Trophoblast cell (in vitro differentiated cells and primary cell): ENCODE data around the gene L3MBTL4.

Source experiments
- DNase-seq, 2 donors: peaks; one replicate each; pipeline ENCODE4 v3.0.0-alpha.2; 2016
- H2AFZ ChIP-seq: 2 replicates; pipeline ENCODE4 v1.6.1; 2013; ENCODE audit warnings: low read length, moderate library complexity, mild to moderate bottlenecking; ENCODE audit not compliant: insufficient read depth, poor library complexity
- H2AK5ac ChIP-seq: 2 replicates; pipeline ENCODE4 v1.6.1; 2013; ENCODE audit warnings: mild to moderate bottlenecking, low read length
- H2BK120ac ChIP-seq: 2 replicates; pipeline ENCODE4 v1.6.1; 2013; ENCODE audit warnings: low read length, mild to moderate bottlenecking, moderate library complexity; ENCODE audit not compliant: insufficient read depth, poor library complexity
- H2BK12ac ChIP-seq: 2 replicates; pipeline ENCODE4 v1.6.1; 2013; ENCODE audit warnings: mild to moderate bottlenecking, low read length, moderate library complexity
- H2BK5ac ChIP-seq: 2 replicates; pipeline ENCODE4 v1.6.1; 2013; ENCODE audit warnings: low read length, low read depth, moderate library complexity, mild to moderate bottlenecking; ENCODE audit not compliant: poor library complexity
- H3K14ac ChIP-seq: 2 replicates; pipeline ENCODE4 v1.6.1; 2013; ENCODE audit warnings: mild to moderate bottlenecking, low read length
- H3K18ac ChIP-seq: 2 replicates; pipeline ENCODE4 v1.6.1; 2013; ENCODE audit warnings: mild to moderate bottlenecking, low read length
- H3K23ac ChIP-seq: 2 replicates; pipeline ENCODE4 v1.6.1; 2013; ENCODE audit warnings: low read length
- H3K27ac ChIP-seq: 2 replicates; pipeline ENCODE4 v1.5.1; 2013; ENCODE audit warnings: low read depth, mild to moderate bottlenecking, inconsistent platforms, low read length, moderate library complexity
- H3K27me3 ChIP-seq: 2 replicates; pipeline ENCODE4 v1.6.1; 2013; ENCODE audit warnings: inconsistent platforms, mild to moderate bottlenecking, low read length, moderate library complexity; ENCODE audit not compliant: insufficient read depth
- H3K36me3 ChIP-seq, 2 experiments: 1 replicate in 1 of 2; 2 replicates in 1 of 2; pipeline ENCODE4 v1.6.1; 2013; ENCODE audit warnings: low read length in 2 of 2, mild to moderate bottlenecking in 2 of 2, moderate library complexity in 1 of 2; ENCODE audit not compliant: insufficient read depth in 2 of 2, control insufficient read depth in 1 of 2
- H3K4ac ChIP-seq: 2 replicates; pipeline ENCODE4 v1.6.1; 2013; ENCODE audit warnings: low read depth, mild to moderate bottlenecking, low read length, moderate library complexity
- H3K4me1 ChIP-seq, 2 experiments: 1 replicate in 1 of 2; 2 replicates in 1 of 2; pipeline ENCODE4 v1.6.1; 2013; ENCODE audit warnings: low read length in 2 of 2, mild to moderate bottlenecking in 2 of 2, moderate library complexity in 1 of 2; ENCODE audit not compliant: insufficient read depth in 2 of 2, control insufficient read depth in 1 of 2
- H3K4me2 ChIP-seq: 2 replicates; pipeline ENCODE4 v1.6.1; 2013; ENCODE audit warnings: inconsistent platforms, mild to moderate bottlenecking, low read length, moderate library complexity
- H3K4me3 ChIP-seq: 2 replicates; pipeline ENCODE4 v1.5.1; 2013; ENCODE audit warnings: mild to moderate bottlenecking, low read depth, low read length, inconsistent platforms
- H3K79me1 ChIP-seq: one replicate; pipeline ENCODE4 v1.6.1; 2013; ENCODE audit warnings: low read length
- H3K79me2 ChIP-seq: 2 replicates; pipeline ENCODE4 v1.6.1; 2013; ENCODE audit warnings: low read length, mild to moderate bottlenecking; ENCODE audit not compliant: control insufficient read depth, insufficient read depth, poor library complexity
- H3K9ac ChIP-seq: 2 replicates; pipeline ENCODE4 v1.6.1; 2013; ENCODE audit warnings: mild to moderate bottlenecking, low read length
- H3K9me3 ChIP-seq: 2 replicates; pipeline ENCODE4 v1.6.1; 2013; ENCODE audit warnings: low read depth, mild to moderate bottlenecking, control low read depth, inconsistent platforms, low read length; ENCODE audit not compliant: insufficient read depth
- H4K12ac ChIP-seq: 2 replicates; pipeline ENCODE4 v1.6.1; 2013; ENCODE audit warnings: low read depth, mild to moderate bottlenecking, low read length, moderate library complexity
- H4K8ac ChIP-seq: 2 replicates; pipeline ENCODE4 v1.6.1; 2013; ENCODE audit warnings: low read depth, mild to moderate bottlenecking, low read length, moderate library complexity
- H4K91ac ChIP-seq: one replicate; pipeline ENCODE4 v1.6.1; 2013; ENCODE audit warnings: low read depth, mild to moderate bottlenecking, low read length, moderate library complexity
- WGBS: extraction: QIAGEN DNeasy Blood & Tissue Kit; methylation state at CpG from one replicate; pipeline ENCODE4 v1.1.7; 2013; ENCODE audit warnings: missing lambda C conversion rate; ENCODE audit not compliant: insufficient read length, insufficient coverage; ENCODE audit errors: extremely low coverage; 5-methylcytosine and 5-hydroxymethylcytosine counted together

The L3MBTL4 gene

GRCh38 chr18:5972298-5972697, 442.4 kb downstream of the L3MBTL4 start:
- no peak overlapping the region for H3K23ac ChIP-seq
- no peak overlapping the region for H2BK12ac ChIP-seq
- no peak overlapping the region for H3K18ac ChIP-seq
- H3K4me3 ChIP-seq, result no peak overlapping the region
- H3K9ac ChIP-seq, result no peak overlapping the region
- no peaks in the 10 kb centered on the region for H3K79me2 ChIP-seq
- no peaks in the 10 kb centered on the region for H3K4me1 ChIP-seq
- no peaks in the 10 kb centered on the region for H3K27me3 ChIP-seq
- no peak overlapping the region for H2AK5ac ChIP-seq
- H4K8ac ChIP-seq, result no peak overlapping the region
- no peak overlapping the region for H4K91ac ChIP-seq
- H3K27ac ChIP-seq, result no peak overlapping the region
- no peak overlapping the region for H2BK120ac ChIP-seq
- H3K4ac ChIP-seq, result no peak overlapping the region
- H3K79me1 ChIP-seq, result no peaks in the 10 kb centered on the region
- no peak overlapping the region for H2AFZ ChIP-seq
- no peak overlapping the region for H3K14ac ChIP-seq
- peaks cover 1% of the 10 kb centered on the region for H3K9me3 ChIP-seq
- DNase-seq, result no peak
- no peaks in the 10 kb centered on the region for H3K36me3 ChIP-seq
- no CpG with 5 or more reads among the region's 7 CpGs for WGBS
- H4K12ac ChIP-seq, result no peak overlapping the region
- no peak overlapping the region for H3K4me2 ChIP-seq
- no peak overlapping the region for H2BK5ac ChIP-seq

GRCh38 chr18:5969989-5970403, 444.7 kb downstream of the L3MBTL4 start:
- no peak for DNase-seq
- no peak overlapping the region for H3K23ac ChIP-seq
- no peaks in the 10 kb centered on the region for H3K79me1 ChIP-seq
- no peak overlapping the region for H2AFZ ChIP-seq
- H3K4me1 ChIP-seq, result no peaks in the 10 kb centered on the region
- no peak overlapping the region for H3K4me3 ChIP-seq
- no peak overlapping the region for H3K4me2 ChIP-seq
- H3K18ac ChIP-seq, result no peak overlapping the region
- H3K27ac ChIP-seq, result no peak overlapping the region
- H2BK5ac ChIP-seq, result no peak overlapping the region
- no peak overlapping the region for H4K12ac ChIP-seq
- no CpG with 5 or more reads among the region's 3 CpGs for WGBS
- no peak overlapping the region for H4K8ac ChIP-seq
- H3K14ac ChIP-seq, result no peak overlapping the region
- H2AK5ac ChIP-seq, result no peak overlapping the region
- H3K4ac ChIP-seq, result no peak overlapping the region
- no peaks in the 10 kb centered on the region for H3K36me3 ChIP-seq
- H3K9me3 ChIP-seq, result no peaks in the 10 kb centered on the region
- H3K27me3 ChIP-seq, result no peaks in the 10 kb centered on the region
- no peaks in the 10 kb centered on the region for H3K79me2 ChIP-seq
- no peak overlapping the region for H2BK12ac ChIP-seq
- no peak overlapping the region for H2BK120ac ChIP-seq
- H4K91ac ChIP-seq, result no peak overlapping the region
- H3K9ac ChIP-seq, result no peak overlapping the region

GRCh38 chr18:5969355-5969988, 445.2 kb downstream of the L3MBTL4 start:
- Histone ChIP-seq H3K36me3 (no peaks in the 10 kb centered on the region), H3K14ac (no peak overlapping the region), H3K27ac (no peak overlapping the region), H3K4ac (no peak overlapping the region), H4K12ac (no peak overlapping the region), H2AK5ac (no peak overlapping the region), H3K79me2 (no peaks in the 10 kb centered on the region), H3K79me1 (no peaks in the 10 kb centered on the region), H2AFZ (no peak overlapping the region), H4K8ac (no peak overlapping the region), H3K4me2 (no peak overlapping the region), H3K23ac (no peak overlapping the region), H3K18ac (no peak overlapping the region), H2BK120ac (no peak overlapping the region), H2BK12ac (no peak overlapping the region), H3K9ac (no peak overlapping the region), H3K4me3 (no peak overlapping the region), H2BK5ac (no peak overlapping the region), H3K27me3 (no peaks in the 10 kb centered on the region), H4K91ac (no peak overlapping the region), H3K9me3 (no peaks in the 10 kb centered on the region), H3K4me1 (no peaks in the 10 kb centered on the region)
- WGBS, result no CpG with 5 or more reads among the region's 16 CpGs
- DNase-seq, result no peak

- Histone ChIP-seq H3K4me3 (no peak overlapping the region), H4K8ac (no peak overlapping the region), H3K36me3 (no peaks in the 10 kb centered on the region), H3K4me1 (no peaks in the 10 kb centered on the region), H2BK120ac (no peak overlapping the region), H3K79me2 (no peaks in the 10 kb centered on the region), H2BK12ac (no peak overlapping the region), H3K9ac (peak overlapping the region; percentile 34), H2AFZ (no peak overlapping the region), H4K12ac (no peak overlapping the region), H2BK5ac (no peak overlapping the region), H3K27ac (no peak overlapping the region), H3K9me3 (no peaks in the 10 kb centered on the region), H3K4me2 (no peak overlapping the region), H3K79me1 (no peaks in the 10 kb centered on the region), H2AK5ac (no peak overlapping the region), H3K14ac (no peak overlapping the region), H3K4ac (no peak overlapping the region), H3K27me3 (no peaks in the 10 kb centered on the region), H3K23ac (no peak overlapping the region), H4K91ac (no peak overlapping the region), H3K18ac (no peak overlapping the region)
- WGBS, result no CpG with 5 or more reads among the region's 8 CpGs
- no peak for DNase-seq
These were observed 447.0 kb downstream of the L3MBTL4 start for GRCh38 chr18:5967666-5968065.
